Lower leg skin (tissue), 4 donors: ENCODE measurements around the gene LHFPL2. TPM values are rescaled to one million over a fixed set of nuclear protein-coding genes. Genes with fewer than 3 reads are reported as not detected.

Source experiments
- DNase-seq, 2 donors: peaks; one replicate each; pipeline ENCODE4 v3.0.0-alpha.2; 2019; ENCODE audit warnings: low spot score in 2 of 2
- H3K4me3 ChIP-seq: fragments of 200-600 bp; sonication (generic); 2 replicates; pipeline ENCODE4 v1.5.1; 2017; ENCODE audit warnings: mild to moderate bottlenecking, low read depth; ENCODE audit not compliant: poor library complexity, severe bottlenecking
- CTCF ChIP-seq, 3 donors: fragments of 450-650 bp; IDR thresholded peaks; one replicate each; pipeline ENCODE4 v1.5.1; 2016; ENCODE audit warnings: antibody characterized with exemption in 3 of 3, mild to moderate bottlenecking in 3 of 3, moderate library complexity in 2 of 3
- POLR2A ChIP-seq, 2 donors: fragments of 450-650 bp; IDR thresholded peaks; one replicate each; pipeline ENCODE4 v1.6.1; 2016 to 2017; ENCODE audit warnings: antibody characterized with exemption in 2 of 2, mild to moderate bottlenecking in 1 of 2, moderate library complexity in 1 of 2
- WGBS, 2 donors: methylation state at CpG; one replicate each; pipeline ENCODE4 v1.1.5; 2018; 5-methylcytosine and 5-hydroxymethylcytosine counted together
- intact Hi-C: fragments of 100-400 bp; cut with DNase I; formaldehyde crosslinking; loops from one replicate; pipeline ENCODE4 v1.15.0; 2023; ENCODE audit warnings: low total_unique reads
- total RNA-seq, 4 donors: library from RNA; depleted of rRNA; stranded (reverse); fragments of >200 nt; gene quantifications; one replicate each; pipeline ENCODE4 v1.1.0, GENCODE V29; 2016

Gene LHFPL2
- total RNA-seq, 4 donors from 2014 or later = 7.3 to 11.1 (median 9.6) TPM

DNA sequence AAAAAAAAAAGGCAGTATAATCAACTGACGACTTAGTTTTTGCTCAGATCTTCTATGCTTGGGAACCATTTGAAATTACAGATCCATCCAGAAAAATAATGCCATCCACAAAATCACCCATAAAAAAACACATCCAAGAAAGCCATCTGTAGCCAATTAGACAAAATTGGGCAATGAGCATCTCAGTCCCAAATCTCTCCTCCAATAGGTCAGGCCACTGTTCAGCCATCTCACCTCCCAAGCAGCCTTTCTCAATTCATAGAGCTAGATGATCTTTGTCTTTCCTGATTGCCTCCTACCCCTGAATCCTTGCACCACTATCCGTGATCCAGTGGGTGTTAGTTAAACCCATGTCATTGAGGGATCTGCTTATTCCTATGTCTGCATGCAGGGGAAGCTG lies 148.5 kb downstream of the LHFPL2 start:
- intact Hi-C loops = no loop called here
- WGBS, 2 donors = 80 to 97% methylated on average over 2 of the region's 2 CpGs
- H3K4me3 ChIP-seq = no peak overlapping the region
- no peak for DNase-seq
- no peak for TF ChIP-seq POLR2A (IDR thresholded peaks at IDR 0.05)
- TF ChIP-seq CTCF (IDR thresholded peaks at IDR 0.05) = no peak

- TF ChIP-seq CTCF (IDR thresholded peaks at IDR 0.05) = no peak
- no peak for TF ChIP-seq POLR2A (IDR thresholded peaks at IDR 0.05)
- intact Hi-C loops = no loop called here
- DNase-seq = no peak
- no peak overlapping the region for H3K4me3 ChIP-seq
- WGBS, 2 donors = 95 to 97% methylated on average over 1 of the region's 1 CpG
Observed at GRCh38 chr5:78499485-78499884, 149.1 kb downstream of the LHFPL2 start.

DNA sequence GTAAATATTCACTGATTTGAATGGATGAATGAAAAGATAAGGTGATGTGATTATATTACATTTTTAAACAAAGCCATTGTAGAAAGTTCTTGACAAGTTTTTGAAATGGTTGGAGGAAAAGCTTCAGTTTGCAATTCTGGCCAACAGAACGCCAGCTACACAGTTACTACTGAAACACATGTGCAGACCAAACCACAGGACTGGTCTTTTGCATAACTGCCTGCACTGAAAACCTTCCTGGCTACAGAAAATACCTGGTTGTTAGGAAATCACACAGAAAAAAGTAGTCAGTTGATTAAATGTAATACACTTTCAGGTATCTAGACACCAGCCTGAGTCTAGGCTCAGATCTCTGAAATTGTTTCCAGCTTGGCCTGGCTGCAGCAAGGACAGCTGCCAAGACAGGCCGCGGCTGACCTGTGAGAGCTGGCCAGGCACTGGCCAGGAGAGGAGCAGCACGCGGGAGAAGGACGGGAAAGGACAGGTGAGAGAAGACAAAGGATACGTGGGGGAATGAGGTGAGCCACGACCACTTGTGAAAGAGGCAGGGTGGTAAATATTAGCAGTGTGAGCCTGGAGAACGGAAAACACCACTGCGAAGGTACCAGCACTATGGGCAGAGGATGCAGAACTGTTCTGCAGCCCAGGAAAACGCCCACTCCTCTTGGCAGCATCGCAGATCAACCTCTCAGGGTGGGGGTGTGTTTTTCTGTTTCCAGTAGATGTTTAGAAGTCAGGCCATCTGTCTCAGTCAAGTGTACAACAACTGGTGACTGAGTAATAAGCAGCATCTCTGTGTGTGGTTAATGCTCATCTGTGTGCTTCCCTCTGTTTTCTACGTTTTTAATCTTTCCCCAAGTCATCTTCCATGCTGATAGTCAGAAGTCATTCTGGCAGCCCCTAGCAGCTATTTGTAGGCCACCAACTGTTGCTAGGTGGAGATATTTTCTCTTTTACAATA lies 150.7 kb downstream of the LHFPL2 start:
- no peak overlapping the region for H3K4me3 ChIP-seq
- DNase-seq = no peak
- TF ChIP-seq POLR2A (IDR thresholded peaks at IDR 0.05) = no peak
- TF ChIP-seq CTCF (IDR thresholded peaks at IDR 0.05) = no peak
- 44 to 59% methylated on average over 13 of the region's 13 CpGs for WGBS, 2 donors
- intact Hi-C loops = no loop called here

DNA sequence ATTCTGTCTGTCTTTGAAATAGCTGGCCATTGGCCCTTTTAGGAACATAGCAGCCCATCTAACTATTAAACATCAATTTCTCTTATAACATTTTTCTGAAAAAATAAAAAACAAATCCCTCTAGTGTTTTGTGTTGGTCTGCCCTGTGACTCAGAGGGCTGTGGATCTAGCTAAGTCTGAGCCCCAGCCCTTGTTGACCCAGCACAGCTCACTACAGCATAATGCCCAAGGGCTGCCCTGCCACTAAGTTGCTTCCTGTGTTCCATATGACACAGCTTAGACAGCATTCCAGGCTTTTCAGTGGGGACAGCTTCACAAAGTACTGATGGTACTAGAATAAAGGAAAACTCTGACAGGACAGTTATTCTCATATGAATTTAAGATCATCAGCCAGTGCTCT lies 152.2 kb downstream of the LHFPL2 start:
- no peak for DNase-seq
- TF ChIP-seq CTCF (IDR thresholded peaks at IDR 0.05) (no peak), POLR2A (IDR thresholded peaks at IDR 0.05) (no peak)
- no peak overlapping the region for H3K4me3 ChIP-seq
- intact Hi-C loops = no loop called here

DNA sequence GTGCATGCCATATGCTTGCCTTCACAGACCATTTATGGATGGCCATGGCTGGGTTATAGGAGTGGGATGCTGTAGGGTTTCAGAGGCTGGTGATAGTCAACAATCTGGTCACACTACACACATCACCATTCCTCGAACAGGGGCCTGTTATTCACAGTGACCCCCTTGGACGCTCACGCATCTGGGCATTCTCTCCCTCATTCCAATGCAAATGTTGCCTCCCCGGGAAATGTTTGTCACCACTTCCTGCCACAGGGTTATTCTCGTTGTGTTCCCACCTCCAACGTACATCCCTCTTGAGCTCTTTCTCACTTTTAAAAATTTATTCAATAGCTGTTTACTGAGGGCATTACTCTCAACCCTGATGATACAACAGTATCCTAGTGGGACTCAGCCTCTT lies 152.8 kb downstream of the LHFPL2 start:
- intact Hi-C loops = no loop called here
- TF ChIP-seq POLR2A (IDR thresholded peaks at IDR 0.05) (no peak), CTCF (IDR thresholded peaks at IDR 0.05) (no peak)
- no peak for DNase-seq
- no peak overlapping the region for H3K4me3 ChIP-seq
- WGBS, 2 donors = 61 to 63% methylated on average over 6 of the region's 6 CpGs
